Naive thymus-derived CD8-positive, alpha-beta T cell (primary cell): Measurements from ENCODE around the gene MED23. TPM values are rescaled to one million over a fixed set of nuclear protein-coding genes. Genes with fewer than 3 reads are reported as not detected.
A peak's percentile ranks its signal among the peaks of the same experiment; 100 is the strongest.

Experiments
- ATAC-seq, 2 donors: fragments of 150-1000 bp; cut with Tn5 transposase in 1 of 2; sonication (Bioruptor Pico), chemical (Tn5 transposase) in 1 of 2; 1 replicate in 1 of 2; 2 replicates in 1 of 2; pipeline ENCODE4 v1.10.0; 2021; ENCODE audit warnings: mild to moderate bottlenecking in 2 of 2, moderate library complexity in 2 of 2
- POLR2A ChIA-PET: fragments of 350-600 bp; sonication (Branson Sonifier 250); formaldehyde crosslinking; loops from one replicate; lab custom pipeline; 2021; ENCODE audit warnings: antibody characterized with exemption; lab: Charles Lee
- DNase-seq, 10 donors: peaks; one replicate each; pipeline versions ENCODE4 v3.0.0 to v3.0.0-alpha.2; 2020 to 2022
- H3K27ac Mint-ChIP-seq, 10 donors: one replicate each; pipeline ENCODE4 v1.8.0; 2020 to 2022; ENCODE audit warnings: mild to moderate bottlenecking in 10 of 10, mixed read lengths in 10 of 10, moderate library complexity in 4 of 10, inconsistent platforms in 1 of 10
- H3K27me3 Mint-ChIP-seq, 5 donors: one replicate each; pipeline ENCODE4 v1.8.0; 2021 to 2022; ENCODE audit warnings: mixed read lengths in 5 of 5
- H3K36me3 Mint-ChIP-seq, 3 donors: one replicate each; pipeline ENCODE4 v1.8.0; 2020 to 2022; ENCODE audit warnings: mixed read lengths in 3 of 3, mild to moderate bottlenecking in 2 of 3, inconsistent platforms in 1 of 3
- H3K4me1 Mint-ChIP-seq, 4 donors: one replicate each; pipeline ENCODE4 v1.8.0; 2021 to 2022; ENCODE audit warnings: mixed read lengths in 4 of 4
- H3K4me3 Mint-ChIP-seq, 10 donors: one replicate each; pipeline ENCODE4 v1.8.0; 2020 to 2022; ENCODE audit warnings: mild to moderate bottlenecking in 10 of 10, mixed read lengths in 10 of 10, moderate library complexity in 6 of 10, inconsistent platforms in 1 of 10
- H3K9me3 Mint-ChIP-seq, 9 donors: one replicate each; pipeline ENCODE4 v1.8.0; 2020 to 2022; ENCODE audit warnings: mixed read lengths in 9 of 9, mild to moderate bottlenecking in 3 of 9, inconsistent platforms in 1 of 9, moderate library complexity in 1 of 9
- polyA plus RNA-seq, 3 donors: library from polyadenylated mRNA; unstranded; fragments of 300-500 nt; fragmentation: Illumina TruSeq; gene quantifications; one replicate each; pipeline ENCODE4 v1.2.3, GENCODE V29; 2021
- total RNA-seq, 8 experiments: library from RNA in 2 of 8; stranded (reverse) in 2 of 8; gene quantifications; one replicate each; pipeline ENCODE4 v1.2.3 and lab custom pipeline; 2021 to 2026

The MED23 gene
- total and polyA plus RNA-seq, 5 experiments from 2014 or later = 8.6 to 56.2 (median 13.4) TPM

DNA sequence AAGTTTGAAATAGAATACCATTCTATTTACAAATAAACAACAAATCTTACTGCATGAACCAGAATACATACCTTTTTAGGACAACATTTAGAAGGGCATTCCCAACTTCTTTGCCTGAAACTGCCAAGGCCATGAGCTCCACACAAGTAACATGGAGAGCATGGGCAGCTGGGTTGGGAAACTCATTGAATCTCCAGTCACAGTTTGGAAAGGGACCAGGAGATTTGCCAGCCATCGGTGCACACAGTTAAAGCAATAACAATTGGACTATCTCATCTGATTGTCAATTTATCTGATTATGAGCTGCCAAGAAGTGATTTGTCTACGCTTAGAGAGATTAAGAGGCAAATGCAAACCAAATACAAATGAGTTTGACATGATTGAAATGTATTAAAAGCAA lies 35.1 kb downstream of the MED23 start:
- H3K4me3 Mint-ChIP-seq = no peak overlapping the region
- no peaks in the 10 kb centered on the region for H3K9me3 Mint-ChIP-seq
- DNase-seq = no peak
- peaks cover 0 to 6% (median under 1%) of the 10 kb centered on the region in 4 donors for H3K4me1 Mint-ChIP-seq
- POLR2A ChIA-PET = no interaction called here
- no peaks in the 10 kb centered on the region for H3K27me3 Mint-ChIP-seq
- no peak for ATAC-seq
- peaks cover 5 to 87% (median 46%) of the 10 kb centered on the region in 3 donors for H3K36me3 Mint-ChIP-seq
- no peak overlapping the region for H3K27ac Mint-ChIP-seq

DNA sequence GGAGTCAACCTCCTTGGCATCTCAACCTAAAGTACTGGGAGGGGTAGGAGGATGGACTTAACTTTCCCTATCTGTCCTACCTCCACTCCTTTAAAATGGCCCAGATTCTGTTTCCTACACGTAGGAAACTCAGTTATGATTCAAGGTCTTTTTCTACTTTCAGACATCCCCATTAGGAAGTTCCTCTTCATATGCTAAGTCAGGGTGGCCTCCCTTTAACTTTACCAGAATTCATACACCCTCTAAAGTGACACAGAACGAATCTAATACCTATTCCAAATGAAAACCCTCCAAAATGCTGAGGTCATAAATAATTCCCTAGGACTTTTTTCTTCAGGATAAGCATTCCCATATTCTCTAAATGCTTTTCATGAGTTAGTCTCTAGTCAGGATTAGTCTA lies 39.4 kb downstream of the MED23 start:
- Mint-ChIP-seq H3K9me3 (no peaks in the 10 kb centered on the region), H3K27ac (peak overlapping the region in 3 of 10 donors; percentile 12 to 65 (median 43)), H3K36me3 (peaks cover 5 to 87% (median 34%) of the 10 kb centered on the region in 3 donors), H3K27me3 (no peaks in the 10 kb centered on the region), H3K4me1 (peaks cover 0 to 4% (median 0%) of the 10 kb centered on the region in 4 donors), H3K4me3 (no peak overlapping the region)
- DNase-seq (no peak), ATAC-seq (no peak)
- POLR2A ChIA-PET = no interaction called here

DNA sequence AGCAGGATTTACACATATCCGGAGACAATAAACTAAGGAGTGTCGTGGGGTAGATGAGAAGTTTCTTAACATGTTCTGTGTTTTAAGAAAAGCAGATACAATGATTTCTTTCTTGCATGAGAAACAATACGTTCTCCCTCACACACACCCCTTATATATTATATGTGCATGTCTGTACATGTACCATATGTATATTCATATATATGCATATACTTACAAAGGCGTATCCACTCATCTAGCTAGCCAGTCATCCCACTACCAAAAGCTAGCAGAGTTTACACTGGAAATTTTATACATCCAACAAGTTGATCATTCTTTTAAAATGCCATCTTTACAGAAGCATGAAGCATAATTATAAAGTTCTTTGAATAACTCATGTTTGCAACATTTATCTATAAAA lies 40.1 kb downstream of the MED23 start:
- POLR2A ChIA-PET = no interaction called here
- ATAC-seq = no peak
- Mint-ChIP-seq H3K4me3 (no peak overlapping the region), H3K27me3 (no peaks in the 10 kb centered on the region), H3K27ac (no peak overlapping the region), H3K4me1 (peaks cover 0 to 4% (median 0%) of the 10 kb centered on the region in 4 donors), H3K36me3 (peaks cover 5 to 89% (median 34%) of the 10 kb centered on the region in 3 donors), H3K9me3 (no peaks in the 10 kb centered on the region)
- DNase-seq = no peak

DNA sequence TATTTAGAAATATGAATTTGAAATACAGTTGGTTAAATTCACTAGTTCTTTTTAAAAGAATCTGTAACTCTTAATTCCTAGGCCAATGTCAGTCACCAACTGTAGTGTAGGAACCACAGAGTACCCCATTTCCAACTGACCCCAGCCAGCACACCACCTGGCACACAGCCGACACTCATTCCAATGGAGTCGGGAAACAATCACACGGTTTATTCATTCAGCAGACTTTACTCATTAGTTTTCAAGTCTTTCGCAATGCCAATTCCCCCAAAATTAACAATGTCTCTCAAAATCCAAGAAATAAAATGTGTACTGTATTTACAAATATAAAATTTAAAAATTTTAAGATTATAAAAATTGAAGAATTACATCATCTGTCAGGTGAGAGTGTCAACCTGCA lies 41.5 kb downstream of the MED23 start:
- peaks cover 0 to 5% (median 0%) of the 10 kb centered on the region in 4 donors for H3K4me1 Mint-ChIP-seq
- H3K36me3 Mint-ChIP-seq = peaks cover 5 to 86% (median 28%) of the 10 kb centered on the region in 3 donors
- POLR2A ChIA-PET = no interaction called here
- ATAC-seq (no peak), DNase-seq (no peak)
- H3K27ac Mint-ChIP-seq = peak overlapping the region in 1 of 10 donors; percentile 62
- no peaks in the 10 kb centered on the region for H3K9me3 Mint-ChIP-seq
- H3K27me3 Mint-ChIP-seq = no peaks in the 10 kb centered on the region
- H3K4me3 Mint-ChIP-seq = no peak overlapping the region

DNA sequence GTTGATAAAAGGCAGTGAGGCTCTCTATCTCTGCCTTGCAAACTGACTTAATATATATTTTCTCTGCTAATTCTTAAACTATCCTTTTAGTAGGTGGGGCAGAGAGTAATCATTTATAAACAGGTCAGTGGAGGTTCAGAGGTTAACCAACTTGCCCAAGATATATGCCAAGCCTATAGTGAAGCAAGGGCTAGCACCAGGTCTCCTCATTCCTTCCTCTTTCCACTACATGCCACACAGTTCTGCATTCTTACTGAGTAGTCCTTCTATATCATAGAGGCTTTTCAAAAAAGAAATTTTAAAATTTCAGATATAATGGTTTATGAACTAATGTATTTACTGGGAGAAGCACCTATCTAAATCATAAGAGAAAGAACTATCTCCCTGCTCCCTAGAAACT lies 46.5 kb downstream of the MED23 start:
- POLR2A ChIA-PET = no interaction called here
- Mint-ChIP-seq H3K36me3 (peaks cover 0 to 84% (median 20%) of the 10 kb centered on the region in 3 donors), H3K27ac (peak overlapping the region in 1 of 10 donors; percentile 9), H3K27me3 (no peaks in the 10 kb centered on the region), H3K9me3 (no peaks in the 10 kb centered on the region), H3K4me1 (peaks cover 0 to 1% (median 0%) of the 10 kb centered on the region in 4 donors), H3K4me3 (no peak overlapping the region)
- ATAC-seq = no peak
- DNase-seq = no peak

DNA sequence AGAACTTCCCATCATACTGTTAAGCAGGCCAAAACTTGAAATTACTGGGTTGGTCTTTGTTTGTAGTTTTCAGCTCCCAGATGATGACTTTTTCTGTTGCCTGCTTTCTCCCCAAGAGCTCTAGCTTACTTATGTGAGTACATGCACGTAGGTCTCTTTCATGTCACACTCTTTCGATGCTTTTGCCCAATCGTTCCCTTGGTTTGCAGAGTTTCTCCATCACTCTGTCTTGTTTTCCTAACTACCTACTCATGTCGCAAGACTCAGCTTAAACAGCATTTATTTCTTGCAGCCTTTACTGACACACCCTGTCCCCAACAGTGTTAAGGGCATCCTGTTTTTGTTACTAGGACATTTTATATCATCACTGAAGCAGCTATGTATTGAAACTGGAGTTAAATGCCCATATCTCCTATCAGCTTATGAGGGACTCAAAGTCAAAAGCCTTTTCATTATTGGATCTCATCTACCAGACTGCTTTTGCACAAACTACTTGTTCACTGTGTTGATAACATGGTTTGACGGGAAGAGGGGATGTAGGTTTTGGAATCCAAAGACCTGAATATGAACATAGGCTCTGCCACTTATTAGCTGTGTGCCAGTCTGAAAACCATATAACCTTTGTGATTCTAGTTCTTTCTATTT lies 52.1 kb downstream of the MED23 start:
- DNase-seq (no peak), ATAC-seq (no peak)
- POLR2A ChIA-PET = no interaction called here
- Mint-ChIP-seq H3K27ac (peak overlapping the region in 1 of 10 donors; percentile 51), H3K9me3 (no peaks in the 10 kb centered on the region), H3K36me3 (peaks cover 4 to 62% (median 42%) of the 10 kb centered on the region in 3 donors), H3K27me3 (no peaks in the 10 kb centered on the region), H3K4me3 (no peak overlapping the region), H3K4me1 (no peaks in the 10 kb centered on the region)

DNA sequence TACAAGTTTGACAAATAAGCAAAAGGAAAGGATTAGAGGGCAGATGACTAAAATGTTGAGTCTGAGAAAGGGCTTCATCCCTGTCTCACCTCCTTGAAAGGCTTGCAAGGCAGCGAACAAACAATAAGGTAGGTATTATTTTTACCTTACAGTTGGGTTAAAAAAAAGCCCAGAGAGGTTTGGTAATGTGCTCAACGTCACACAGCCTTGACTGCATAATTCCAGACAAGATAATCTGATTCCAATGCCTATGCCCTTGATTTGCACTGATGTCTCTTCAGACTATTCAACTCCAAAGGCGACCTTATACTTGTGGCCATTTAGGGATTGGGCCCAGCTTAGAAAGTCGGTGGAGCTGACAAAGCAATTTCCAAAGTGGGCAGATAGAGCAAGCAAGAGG lies 53.4 kb downstream of the MED23 start:
- POLR2A ChIA-PET = no interaction called here
- H3K4me1 Mint-ChIP-seq = no peaks in the 10 kb centered on the region
- peaks cover 4 to 60% (median 36%) of the 10 kb centered on the region in 3 donors for H3K36me3 Mint-ChIP-seq
- H3K4me3 Mint-ChIP-seq = no peak overlapping the region
- DNase-seq = no peak
- no peak overlapping the region for H3K27ac Mint-ChIP-seq
- H3K27me3 Mint-ChIP-seq = no peaks in the 10 kb centered on the region
- H3K9me3 Mint-ChIP-seq = no peaks in the 10 kb centered on the region
- no peak for ATAC-seq

DNA sequence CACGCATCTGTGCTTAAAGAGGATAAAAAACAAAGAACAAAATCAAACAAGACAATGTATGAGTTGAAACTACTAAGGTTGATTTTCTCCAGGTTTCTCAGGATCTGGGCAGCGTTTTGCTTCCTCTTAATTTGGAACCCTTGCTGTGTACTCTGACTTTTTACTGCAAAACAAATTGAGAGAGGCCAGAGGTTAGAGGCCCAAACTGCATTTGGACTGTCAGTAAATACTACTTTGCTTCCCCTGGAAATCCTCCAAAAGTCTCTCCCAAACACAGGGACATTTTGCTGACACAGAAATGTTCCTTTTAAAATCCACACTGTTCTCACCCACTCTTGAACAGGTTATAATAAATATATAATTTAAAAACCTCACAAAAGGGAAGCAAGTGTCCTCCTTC lies 53.9 kb downstream of the MED23 start:
- Mint-ChIP-seq H3K9me3 (no peaks in the 10 kb centered on the region), H3K27ac (peak overlapping the region in 1 of 10 donors; percentile 2), H3K4me1 (no peaks in the 10 kb centered on the region), H3K36me3 (peaks cover 4 to 56% (median 36%) of the 10 kb centered on the region in 3 donors), H3K4me3 (no peak overlapping the region), H3K27me3 (no peaks in the 10 kb centered on the region)
- no peak for DNase-seq
- POLR2A ChIA-PET = no interaction called here
- ATAC-seq = no peak

DNA sequence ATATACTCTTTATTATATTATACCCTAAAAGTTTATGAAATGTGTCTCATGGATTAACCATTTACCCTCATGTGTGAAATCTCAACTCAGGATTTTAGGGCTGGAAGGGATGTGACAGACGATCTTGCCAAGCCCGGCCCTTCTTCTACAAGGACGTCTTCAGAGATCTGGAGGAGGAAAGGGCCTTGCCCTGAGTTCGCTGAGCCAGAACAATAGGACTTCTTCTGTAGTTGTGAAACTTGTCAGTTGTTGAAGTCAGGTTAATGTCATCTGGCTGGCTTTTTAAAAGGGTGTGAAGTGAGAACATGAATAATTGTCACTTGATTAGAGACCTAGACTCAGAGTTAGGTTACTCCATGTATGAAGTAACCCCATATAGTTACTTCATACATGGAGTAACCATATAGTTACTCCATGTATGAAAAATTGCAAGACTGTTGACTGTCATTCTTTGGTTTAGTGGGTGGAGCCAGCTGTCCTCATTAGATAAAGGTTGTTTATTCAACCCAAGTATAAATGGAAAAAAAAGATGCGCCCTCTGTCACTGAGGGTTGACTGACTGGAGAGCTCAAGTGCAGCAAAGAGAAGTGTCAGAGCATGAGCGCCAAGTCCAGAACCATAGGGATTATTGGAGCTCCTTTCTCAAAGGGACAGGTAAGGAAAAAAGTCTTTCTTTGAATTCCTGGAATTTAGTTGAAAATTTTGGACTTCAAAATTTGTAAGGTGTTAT lies 55.2 kb downstream of the MED23 start, which contains the start of gene ARG1:
Gene ARG1, plus strand, starts transcription at position 541 of the 730 bp plus-strand sequence. Its CDS starts 57 bp downstream, at position 598.
- DNase-seq (no peak), ATAC-seq (no peak)
- Mint-ChIP-seq H3K4me1 (no peaks in the 10 kb centered on the region), H3K27me3 (no peaks in the 10 kb centered on the region), H3K27ac (peak within 1 kb of the TSS in 1 of 10 donors; percentile 48), H3K36me3 (peaks cover 4 to 55% (median 34%) of the 10 kb centered on the region in 3 donors), H3K9me3 (no peaks in the 10 kb centered on the region), H3K4me3 (no peak within 1 kb of the TSS)
- POLR2A ChIA-PET = no interaction called here

DNA sequence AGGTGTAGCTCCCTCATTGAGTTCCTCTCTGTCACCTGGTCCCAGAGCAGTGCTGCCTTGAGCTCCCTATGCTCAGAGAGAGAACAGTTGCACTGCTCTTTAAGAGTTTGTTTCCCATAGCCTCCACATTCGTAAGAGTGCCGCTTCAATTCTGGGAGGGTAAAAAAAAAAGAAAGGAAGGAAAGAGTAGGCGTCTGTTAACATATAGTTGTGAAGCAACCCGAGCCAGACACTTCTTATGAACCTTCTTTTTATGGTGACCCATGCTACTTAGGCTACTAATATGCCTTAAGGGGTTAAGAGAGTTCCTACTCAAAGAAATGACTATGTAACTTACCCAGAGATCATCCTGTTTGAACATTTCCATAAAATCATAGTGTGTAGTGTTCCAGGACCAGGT lies 59.3 kb downstream of the MED23 start:
- Mint-ChIP-seq H3K27ac (no peak overlapping the region), H3K4me3 (no peak overlapping the region), H3K36me3 (peaks cover 0 to 34% (median 19%) of the 10 kb centered on the region in 3 donors), H3K27me3 (peaks cover 0 to 3% (median 0%) of the 10 kb centered on the region in 5 donors), H3K9me3 (peaks cover 0 to 2% (median 0%) of the 10 kb centered on the region in 9 donors), H3K4me1 (no peaks in the 10 kb centered on the region)
- no peak for DNase-seq
- no peak for ATAC-seq
- POLR2A ChIA-PET = no interaction called here

DNA sequence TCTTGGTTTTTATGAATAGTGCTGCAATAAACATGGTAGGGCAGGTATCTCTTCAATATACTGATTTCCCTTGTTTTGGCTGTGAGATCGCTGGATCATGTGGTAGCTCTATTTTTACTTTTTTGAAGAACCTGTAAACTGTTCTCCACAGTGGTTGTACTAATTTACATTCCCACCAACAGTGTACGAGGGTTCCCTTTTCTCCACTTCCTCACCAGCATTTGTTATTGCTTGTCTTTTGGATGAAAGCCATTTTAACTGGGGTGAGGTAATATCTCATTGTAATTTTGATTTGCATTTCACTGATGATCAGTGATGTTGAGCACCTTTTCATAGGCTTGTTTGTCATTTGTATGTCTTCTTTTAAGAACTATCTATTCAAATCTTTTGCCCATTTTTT lies 63.0 kb downstream of the MED23 start:
- H3K27ac Mint-ChIP-seq = no peak overlapping the region
- DNase-seq = no peak
- peaks cover 0 to 3% (median 0%) of the 10 kb centered on the region in 5 donors for H3K27me3 Mint-ChIP-seq
- POLR2A ChIA-PET = no interaction called here
- ATAC-seq = no peak
- H3K9me3 Mint-ChIP-seq = peaks cover 0 to 5% (median 0%) of the 10 kb centered on the region in 9 donors
- no peak overlapping the region for H3K4me3 Mint-ChIP-seq
- no peaks in the 10 kb centered on the region for H3K4me1 Mint-ChIP-seq
- peaks cover 0 to 12% (median 5%) of the 10 kb centered on the region in 3 donors for H3K36me3 Mint-ChIP-seq

DNA sequence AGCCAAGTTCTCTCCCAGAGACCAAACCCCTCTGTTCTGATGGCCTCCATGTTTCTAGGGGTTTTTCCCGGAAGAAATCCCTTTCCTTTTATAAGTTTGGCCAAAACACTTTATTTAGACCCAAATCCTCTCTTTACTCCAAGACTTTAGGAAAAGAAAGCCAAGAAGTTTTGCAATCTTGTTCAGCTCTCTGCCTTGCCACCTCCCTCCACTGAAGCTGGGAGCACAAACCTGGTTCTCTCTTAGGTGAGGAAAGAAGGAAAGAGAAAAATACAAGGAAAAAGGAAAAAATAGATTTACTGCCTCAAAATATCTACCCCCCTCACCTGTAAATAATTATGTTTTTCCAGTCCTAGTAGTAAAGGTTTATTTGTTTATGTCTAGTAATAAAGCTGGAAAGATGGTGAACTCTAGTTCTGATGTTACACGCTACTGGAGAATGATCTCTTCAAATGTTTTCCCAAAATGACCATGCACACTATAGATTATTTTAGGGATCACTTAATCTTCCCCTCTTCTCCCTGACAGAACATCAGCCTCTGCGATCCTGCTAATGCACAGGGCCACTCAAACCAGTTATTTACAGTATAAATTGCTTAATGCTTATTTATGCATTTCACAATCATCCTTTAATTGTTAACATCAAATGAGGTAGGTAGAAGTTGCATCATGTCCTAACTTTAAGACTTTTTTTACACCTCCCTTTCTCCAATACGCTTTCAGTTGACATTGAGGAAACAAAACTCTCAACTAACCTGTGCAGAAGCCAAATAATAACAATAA lies 65.9 kb downstream of the MED23 start:
- Mint-ChIP-seq H3K27ac (no peak overlapping the region), H3K4me1 (no peaks in the 10 kb centered on the region), H3K9me3 (peaks cover 0 to 5% (median 0%) of the 10 kb centered on the region in 9 donors), H3K4me3 (no peak overlapping the region), H3K27me3 (peaks cover 0 to 3% (median 0%) of the 10 kb centered on the region in 5 donors), H3K36me3 (peaks cover 0 to 4% (median 3%) of the 10 kb centered on the region in 3 donors)
- POLR2A ChIA-PET = no interaction called here
- DNase-seq (no peak), ATAC-seq (no peak)
